Measurements from ENCODE around the gene CNTNAP2.

DNA sequence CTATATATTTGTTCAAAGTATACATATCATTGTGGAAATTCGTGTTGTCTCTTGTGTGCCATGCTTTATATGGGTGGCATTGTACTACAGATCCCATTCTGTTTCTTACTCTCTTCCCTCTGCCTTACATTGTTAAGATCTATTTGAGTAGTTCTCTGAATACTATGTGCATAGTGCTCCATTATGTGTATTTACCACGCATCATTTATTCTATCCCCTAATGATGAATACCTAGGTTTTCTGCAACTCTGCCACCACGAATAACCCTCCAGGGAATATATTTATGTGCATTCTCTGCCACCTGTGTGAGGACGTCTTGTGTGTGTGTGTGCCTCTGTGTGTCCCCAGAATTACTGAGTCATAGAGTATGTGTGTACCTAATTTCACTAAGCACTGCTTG, 2042.7 kb downstream of the CNTNAP2 start:
- TF ChIP-seq, protein P1, sequence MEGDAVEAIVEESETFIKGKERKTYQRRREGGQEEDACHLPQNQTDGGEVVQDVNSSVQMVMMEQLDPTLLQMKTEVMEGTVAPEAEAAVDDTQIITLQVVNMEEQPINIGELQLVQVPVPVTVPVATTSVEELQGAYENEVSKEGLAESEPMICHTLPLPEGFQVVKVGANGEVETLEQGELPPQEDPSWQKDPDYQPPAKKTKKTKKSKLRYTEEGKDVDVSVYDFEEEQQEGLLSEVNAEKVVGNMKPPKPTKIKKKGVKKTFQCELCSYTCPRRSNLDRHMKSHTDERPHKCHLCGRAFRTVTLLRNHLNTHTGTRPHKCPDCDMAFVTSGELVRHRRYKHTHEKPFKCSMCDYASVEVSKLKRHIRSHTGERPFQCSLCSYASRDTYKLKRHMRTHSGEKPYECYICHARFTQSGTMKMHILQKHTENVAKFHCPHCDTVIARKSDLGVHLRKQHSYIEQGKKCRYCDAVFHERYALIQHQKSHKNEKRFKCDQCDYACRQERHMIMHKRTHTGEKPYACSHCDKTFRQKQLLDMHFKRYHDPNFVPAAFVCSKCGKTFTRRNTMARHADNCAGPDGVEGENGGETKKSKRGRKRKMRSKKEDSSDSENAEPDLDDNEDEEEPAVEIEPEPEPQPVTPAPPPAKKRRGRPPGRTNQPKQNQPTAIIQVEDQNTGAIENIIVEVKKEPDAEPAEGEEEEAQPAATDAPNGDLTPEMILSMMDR (IDR thresholded peaks at IDR 0.05) = no peak
- no peak for TF ChIP-seq POLR2A (IDR thresholded peaks at IDR 0.05)

Measured in lower leg skin (tissue), 3 donors.